Activated CD4-positive, alpha-beta T cell treated with anti-CD3 and anti-CD28 coated beads for 1 hour (primary cell): ENCODE data around the gene PLD1.
"Not testable (repeated sequence)": the region's sequence is repeated elsewhere in the genome, so short reads cannot be mapped to it uniquely, and the experiment has no call there.

ENCODE experiments used
- DNase-seq: peaks from one replicate; pipeline ENCODE4 v3.0.0-alpha.2; 2020

The PLD1 gene, protein sequence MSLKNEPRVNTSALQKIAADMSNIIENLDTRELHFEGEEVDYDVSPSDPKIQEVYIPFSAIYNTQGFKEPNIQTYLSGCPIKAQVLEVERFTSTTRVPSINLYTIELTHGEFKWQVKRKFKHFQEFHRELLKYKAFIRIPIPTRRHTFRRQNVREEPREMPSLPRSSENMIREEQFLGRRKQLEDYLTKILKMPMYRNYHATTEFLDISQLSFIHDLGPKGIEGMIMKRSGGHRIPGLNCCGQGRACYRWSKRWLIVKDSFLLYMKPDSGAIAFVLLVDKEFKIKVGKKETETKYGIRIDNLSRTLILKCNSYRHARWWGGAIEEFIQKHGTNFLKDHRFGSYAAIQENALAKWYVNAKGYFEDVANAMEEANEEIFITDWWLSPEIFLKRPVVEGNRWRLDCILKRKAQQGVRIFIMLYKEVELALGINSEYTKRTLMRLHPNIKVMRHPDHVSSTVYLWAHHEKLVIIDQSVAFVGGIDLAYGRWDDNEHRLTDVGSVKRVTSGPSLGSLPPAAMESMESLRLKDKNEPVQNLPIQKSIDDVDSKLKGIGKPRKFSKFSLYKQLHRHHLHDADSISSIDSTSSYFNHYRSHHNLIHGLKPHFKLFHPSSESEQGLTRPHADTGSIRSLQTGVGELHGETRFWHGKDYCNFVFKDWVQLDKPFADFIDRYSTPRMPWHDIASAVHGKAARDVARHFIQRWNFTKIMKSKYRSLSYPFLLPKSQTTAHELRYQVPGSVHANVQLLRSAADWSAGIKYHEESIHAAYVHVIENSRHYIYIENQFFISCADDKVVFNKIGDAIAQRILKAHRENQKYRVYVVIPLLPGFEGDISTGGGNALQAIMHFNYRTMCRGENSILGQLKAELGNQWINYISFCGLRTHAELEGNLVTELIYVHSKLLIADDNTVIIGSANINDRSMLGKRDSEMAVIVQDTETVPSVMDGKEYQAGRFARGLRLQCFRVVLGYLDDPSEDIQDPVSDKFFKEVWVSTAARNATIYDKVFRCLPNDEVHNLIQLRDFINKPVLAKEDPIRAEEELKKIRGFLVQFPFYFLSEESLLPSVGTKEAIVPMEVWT

DNA sequence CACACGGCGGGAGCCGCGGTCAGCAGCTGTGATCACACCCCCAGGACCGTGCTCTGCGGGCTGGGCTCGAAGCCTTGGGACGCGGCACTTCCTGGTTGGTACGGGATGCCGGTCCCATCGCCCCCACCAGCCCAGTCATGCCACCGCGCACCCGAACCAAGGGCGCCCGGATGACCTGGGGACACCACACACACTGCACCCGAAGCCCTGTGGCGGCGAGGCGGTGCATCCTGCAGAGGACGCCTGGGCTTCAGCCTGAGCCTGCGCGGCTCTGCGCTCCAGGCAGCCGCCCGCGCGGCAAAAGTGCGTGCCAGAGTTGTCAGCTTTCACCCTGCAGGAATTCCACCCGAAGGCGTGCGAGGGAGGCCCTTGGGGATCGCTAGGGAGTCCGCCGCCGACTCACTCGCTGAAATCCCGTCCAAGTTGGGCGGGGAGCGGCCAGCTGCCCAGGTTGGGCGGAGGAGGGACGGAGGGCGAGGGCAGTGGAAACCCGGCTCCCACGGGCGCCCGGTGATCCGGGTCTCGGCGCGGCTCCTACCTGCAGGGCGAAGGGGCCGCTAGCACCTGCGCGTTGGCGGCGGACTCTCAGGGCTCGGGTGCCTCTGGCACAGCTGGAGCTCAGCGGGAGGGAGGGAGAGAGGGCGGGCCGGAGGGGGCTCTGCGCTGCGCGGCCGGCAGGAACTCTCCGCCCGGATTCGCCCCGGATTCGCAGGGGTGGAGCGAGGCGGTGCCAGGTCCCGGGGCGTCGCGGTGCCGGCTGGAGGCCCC is at the start of gene PLD1:
Gene PLD1, minus strand, starts transcription at position 623 of the 768 bp plus-strand sequence. CDS start 72,432 bp downstream, outside the sequence.
- DNase-seq, result no peak

DNA sequence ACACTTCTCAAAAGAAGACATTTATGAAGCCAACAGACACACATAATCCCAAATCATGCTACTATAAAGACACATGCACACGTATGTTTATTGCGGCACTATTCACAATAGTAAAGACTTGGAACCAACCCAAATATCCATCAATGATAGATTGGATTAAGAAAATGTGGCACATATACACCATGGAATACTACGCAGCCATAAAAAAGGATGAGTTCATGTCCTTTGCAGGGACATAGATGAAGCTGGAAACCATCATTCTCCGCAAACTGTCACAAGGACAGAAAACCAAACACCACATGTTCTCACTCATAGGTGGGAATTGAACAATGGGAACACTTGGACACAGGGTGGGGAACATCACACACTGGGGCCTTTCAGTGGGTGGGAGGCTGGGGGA is 48.5 kb upstream of the PLD1 start:
- not testable (repeated sequence) for DNase-seq

DNA sequence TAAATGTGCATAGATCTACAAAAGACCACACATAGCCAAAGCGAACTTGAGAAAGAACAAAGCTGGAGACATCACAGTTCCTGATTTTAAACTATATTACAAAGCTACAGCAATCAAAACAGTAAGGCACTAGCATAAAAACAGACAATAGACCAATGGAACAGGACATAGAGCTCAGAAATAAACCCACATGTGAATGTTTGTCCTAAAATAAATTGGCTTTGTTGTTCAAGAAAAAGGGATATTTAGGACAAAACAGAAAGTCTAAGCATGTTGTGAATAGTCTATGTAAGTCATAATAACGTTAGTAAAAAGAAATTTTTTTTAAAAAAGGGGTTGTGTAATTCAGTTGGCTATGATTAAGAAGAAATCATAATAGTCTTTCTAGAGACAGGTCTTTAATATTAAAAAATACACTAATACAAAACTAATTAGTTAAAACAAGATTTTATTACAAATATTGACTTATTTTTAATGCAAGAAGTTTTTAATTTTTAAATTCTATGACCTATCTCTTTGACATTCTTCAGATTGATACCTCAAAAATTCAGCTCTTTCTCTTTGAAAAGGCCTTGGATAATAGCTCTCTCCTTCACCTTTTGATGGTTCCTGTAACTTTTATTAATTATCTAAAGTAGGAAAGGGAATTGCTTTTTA is 44.5 kb upstream of the PLD1 start:
- no peak for DNase-seq

DNA sequence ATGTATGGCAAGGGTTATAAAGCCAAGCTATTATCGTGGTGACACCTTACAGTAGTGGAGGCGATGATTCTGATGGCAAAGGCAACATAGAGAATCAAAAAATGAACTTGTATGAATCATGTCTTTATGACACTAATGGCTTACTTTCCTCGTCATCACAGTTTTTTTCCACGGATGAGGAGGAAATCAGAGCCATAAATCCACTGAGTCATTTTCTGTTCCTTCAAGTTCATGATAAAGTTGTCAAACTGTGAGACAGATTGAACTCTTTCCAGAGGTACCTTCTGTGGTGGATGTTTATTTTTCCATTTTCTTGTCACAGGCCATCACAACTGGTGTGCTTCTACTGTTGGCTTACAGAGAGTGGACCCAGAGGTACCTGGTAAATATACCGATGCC is 41.4 kb upstream of the PLD1 start:
- DNase-seq, result no peak

DNA sequence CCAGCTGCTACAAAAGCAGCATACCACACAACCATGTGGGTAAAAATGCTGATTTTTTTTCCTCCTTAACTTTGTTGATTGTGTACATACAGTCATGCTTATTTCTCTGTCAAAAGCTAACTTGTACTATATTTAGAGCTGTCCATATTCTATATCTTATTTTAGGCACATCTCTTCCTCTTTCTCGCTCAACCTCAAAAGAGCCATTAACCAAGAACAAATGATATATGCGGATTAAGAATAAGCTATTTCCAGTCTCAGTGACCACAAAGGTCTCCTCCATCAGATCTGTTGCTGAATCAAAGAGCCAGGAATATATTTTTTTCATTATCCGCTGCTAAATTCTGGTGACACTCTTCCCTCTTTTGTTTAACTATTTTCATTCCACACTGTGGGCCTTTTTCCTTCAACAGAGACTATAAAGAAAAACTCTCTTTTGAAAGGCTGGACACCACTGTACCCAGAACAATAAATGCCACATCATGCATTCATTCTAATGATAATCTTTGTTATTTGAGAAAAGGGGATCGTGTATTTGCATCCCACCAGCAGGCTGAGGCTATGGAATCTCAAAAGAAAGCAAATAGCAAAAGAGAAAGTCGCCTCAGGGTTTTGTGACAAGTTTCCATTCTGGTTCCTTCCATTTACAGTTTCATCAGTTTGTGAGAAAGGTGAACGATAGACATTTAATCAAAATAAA is 40.8 kb upstream of the PLD1 start:
- DNase-seq, result no peak

DNA sequence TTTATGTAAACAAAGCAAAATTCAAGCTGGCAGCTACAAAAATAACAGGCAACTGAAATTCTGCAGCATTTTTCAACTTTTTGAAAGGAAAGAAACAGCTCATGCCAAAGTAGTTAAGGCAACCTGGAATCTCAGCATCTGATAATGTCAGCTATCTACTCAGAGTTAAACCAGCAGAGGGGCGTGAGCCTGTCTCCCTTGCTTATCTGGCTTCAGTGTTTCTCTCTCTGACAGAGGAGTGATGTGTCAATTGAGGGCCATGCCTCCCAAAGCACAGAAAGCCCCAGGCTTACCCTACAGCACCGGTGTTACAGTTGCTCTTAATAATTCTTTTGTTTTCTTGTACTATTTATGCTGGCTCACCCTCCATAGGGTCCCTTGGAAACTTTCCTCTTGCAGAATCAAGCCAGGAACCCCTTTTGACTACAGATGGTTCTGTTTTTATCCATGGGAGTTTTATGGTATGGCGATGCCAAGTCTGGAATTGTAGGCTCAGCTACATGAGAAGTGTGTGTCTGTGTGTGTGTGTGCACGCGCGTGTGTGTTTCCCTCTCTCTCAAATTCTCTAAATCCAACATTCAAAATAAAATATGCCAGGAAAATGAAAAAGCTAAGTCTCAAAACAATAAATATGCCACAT is 40.2 kb upstream of the PLD1 start:
- no peak for DNase-seq

DNA sequence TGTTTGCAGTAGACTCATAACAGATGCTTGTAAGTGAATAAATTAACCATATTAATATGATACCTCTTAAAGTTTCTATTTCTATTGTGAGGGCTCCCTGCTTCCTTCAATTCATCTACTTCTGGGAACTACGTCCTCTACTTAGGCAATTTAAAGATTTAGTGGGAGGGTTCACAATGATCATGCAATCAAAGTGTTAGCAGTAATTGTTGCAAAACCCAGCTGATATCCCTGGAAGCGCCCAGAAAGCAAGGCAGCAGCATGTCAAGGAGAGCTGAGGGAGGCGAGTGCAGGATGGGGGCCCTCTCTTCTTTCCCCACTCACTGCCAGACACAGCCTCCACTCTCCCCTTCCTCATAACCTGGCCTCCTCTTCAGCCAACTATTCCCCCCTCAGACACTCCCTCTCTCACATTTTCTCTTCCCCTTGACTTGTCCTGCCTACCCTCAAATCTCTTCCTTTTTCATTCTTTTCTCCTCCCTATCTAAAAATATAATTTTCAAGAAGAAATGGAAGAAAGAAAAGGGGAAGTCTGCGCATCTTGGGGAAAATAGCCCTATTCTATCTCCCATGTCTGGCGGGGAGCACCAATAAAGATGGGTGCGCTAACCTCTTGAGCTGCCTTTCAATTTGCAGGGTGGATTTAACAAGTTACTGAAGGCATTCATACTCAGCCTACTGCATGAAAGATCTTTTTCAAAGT is 39.5 kb upstream of the PLD1 start:
- DNase-seq, result no peak

DNA sequence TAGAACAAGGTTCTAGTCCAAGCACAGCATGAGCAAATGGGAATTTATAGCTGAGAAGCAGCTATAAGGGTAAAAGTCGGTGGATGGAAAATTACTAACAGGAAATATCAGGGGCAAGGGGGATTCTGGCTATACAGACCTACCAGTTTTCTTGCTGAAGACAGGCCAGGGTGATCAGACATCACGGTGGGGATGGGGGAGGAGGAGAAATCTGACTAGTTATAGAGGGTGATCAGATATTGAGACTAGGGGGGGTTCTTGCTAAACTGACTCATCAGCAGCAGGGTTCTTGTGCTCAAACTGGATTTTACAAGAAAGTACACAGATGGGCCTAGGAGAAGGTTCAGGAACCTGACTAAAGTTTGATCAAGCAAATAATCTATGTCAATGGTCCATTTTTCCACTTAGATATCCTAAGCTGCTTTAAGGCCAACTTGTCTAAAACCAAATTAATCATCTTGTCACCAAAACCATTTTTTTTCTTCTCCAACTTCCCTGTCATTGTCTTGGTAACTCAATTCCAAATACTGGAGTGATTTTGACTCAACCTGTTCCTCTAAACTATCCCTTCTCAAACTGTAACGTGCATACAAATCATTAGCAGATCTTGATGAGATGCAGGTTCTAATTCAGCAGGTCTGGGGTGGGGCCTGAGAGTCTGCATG is 37.4 kb upstream of the PLD1 start:
- no peak for DNase-seq

DNA sequence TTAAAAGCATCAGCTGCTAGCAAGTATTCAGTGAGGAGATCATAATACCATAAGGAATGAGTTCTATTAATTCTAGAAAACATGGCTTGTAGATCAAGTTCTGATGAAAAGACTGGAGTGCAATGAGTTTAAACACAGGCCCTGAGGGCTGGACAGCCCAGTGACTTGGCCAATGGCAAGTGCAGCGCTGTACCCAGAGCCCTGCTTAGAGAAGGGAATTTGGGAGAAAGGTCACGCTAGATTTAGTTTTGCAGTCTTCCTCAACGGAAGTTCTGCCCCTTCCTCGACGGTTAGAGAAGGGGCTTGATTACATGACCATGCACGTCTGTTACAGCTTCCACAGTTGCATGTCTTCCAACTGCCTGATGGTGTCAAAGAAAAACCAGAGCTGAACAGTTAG is 36.9 kb upstream of the PLD1 start:
- no peak for DNase-seq

DNA sequence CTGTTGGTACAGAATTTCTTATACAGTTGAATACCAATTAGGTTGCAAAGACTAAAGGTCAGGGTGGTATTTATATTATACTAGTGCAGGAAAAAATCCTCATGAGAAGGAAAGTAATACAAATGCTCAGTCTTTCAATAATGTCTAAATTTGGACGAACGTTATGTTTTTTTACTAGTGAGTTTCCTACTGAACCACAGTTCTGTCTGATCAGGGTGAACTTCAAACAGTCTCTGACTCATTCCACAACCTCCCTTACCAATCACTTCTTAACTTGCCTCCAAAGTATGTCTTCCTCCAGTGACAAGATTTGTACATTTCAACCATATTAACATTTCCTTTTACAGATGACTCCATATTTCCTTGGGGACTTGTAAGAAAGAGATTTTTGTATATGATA is 36.3 kb upstream of the PLD1 start:
- no peak for DNase-seq

DNA sequence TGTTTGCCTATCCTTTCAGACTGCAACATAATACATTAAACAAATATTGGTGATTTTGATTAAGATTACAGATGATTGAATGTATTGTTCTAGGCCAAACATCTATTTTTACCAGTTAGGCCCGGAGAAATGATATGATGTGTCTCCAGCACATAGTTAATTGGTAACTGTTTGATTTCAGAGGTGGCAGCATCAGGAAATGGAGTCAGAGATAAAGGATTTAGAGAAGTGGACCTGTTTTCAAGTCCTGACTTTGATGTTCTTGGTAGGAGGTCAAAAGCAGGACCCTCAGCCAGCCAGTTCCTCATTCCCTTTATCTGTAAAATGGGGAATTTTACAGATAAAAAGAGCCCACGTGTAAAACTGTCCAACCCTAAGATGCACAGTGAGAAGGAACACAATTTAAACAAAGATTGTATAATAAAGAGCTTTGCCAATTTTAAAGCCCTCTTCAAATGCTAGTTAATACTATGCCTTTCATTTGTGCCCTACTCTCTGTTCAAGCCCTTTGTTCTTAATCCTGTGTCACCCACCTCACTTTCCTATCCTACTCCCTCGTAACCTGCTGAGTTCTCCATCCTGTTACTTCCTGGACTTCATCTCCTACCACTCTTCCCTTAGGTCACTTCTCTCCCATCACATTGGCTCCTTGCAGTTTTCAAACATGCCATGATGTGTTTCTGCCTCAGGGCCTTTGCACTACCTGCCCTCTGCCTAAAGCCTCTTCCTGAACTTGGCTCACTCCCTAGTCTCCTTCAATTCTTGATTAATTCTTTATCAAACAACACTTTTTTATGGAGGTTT is 35.4 kb upstream of the PLD1 start:
- DNase-seq, result no peak

DNA sequence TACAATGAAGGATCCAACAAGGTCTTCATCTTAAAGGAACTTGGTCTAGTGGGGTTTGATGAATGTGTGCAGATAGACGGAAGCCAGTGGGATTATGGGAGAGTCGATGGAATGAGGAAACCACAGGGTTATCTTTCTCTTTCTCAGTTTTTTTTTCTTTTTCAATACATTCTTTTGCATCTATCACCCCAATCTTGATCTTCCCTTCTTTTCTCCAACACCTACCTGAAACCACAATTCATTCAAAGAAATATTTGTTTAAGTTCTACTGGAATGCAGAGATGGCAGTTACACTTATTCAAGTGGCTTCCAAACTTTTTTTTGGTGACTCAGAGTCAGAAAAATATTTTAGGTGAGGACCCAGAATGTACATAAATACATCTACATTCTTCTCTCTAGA is 34.6 kb upstream of the PLD1 start:
- no peak for DNase-seq

DNA sequence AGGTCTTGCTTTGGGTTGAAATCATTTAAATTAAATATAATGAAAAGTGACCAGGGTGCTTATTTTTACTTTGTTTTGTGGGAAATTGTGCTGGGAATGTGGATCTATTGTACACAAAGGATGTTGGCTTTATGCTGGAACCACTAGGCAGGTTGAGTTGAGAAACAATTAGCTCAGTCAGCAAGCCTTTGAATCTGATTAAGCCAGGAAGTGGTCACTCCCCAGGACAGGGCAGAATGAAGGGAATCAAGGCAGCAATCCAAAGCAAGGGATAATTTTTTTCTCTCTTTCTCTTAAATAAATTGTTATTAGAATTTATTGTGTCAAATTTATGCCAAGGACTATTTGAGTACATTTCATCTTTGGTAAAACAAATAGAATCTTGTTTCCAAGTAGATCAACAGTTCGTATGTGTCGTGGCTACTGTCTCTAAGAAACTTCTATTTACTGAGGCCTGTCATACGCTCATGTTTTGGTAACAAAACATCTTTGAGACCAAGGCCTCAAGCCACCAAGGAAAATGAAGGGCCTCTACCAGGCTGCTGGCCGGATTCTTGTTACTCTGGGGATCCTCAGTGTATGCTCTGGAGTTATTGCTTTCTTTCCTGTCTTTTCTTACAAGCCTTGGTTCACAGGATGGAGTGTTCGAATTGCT is 32.7 kb upstream of the PLD1 start, which contains the start of gene TMEM212:
Gene TMEM212, plus strand, starts transcription at position 486 of the 655 bp plus-strand sequence. Its CDS starts 35 bp downstream, at position 521.
- DNase-seq, result no peak

DNA sequence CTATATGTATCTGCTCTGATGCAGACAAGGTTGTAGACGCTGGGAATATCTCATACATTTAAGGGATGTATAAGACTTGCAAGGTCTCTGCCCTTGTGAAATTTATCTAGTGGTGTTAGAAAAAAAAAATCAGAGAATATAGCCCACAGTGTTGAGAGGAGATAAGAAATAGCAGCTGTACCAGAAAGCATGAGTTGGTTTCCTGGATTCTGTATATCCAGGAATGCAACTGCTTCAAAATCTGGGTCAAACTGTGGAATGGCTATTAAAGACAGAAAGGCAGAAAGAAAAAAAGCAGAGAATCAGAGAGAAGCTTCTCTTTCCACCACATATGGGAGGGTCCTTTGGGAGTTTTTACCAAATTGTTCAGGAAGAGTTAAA is 31.3 kb upstream of the PLD1 start:
- DNase-seq, result no peak

DNA sequence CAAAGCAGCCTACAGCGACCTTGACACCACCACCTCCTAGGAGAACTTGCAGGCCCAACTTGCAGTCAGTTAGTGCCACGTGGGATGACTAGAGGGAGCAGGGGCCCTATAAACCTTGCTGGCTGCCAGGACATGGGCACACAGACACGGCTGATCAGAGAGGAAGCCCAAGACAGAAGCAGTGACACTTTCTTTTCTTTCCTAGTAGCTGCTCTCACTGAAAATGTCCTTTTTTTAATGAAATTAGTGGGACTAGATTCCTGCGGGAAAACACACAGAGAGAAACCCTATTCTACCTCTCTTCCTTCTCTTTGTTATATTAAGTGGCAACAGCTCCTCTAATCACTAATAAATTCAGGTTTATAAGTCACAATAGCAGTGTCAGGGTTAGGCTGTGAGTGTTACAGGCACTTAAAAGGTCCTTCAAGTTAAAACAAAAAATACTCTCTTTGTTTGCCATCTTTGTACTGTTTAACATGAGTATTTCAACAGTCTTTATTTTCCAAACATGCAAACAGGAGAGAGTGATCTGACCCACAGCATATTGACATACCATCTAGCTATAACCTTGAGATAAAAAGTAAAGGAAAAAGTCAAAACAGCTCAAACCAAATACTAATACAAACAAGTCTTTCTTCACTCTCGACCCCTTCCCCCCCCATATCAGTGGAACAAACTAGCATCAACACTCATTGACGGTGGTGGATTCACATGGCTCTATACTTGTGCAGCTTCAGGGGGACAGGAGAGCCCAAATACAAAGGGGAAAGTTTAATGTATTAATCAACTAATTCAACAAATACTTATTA is 30.7 kb upstream of the PLD1 start:
- no peak for DNase-seq

DNA sequence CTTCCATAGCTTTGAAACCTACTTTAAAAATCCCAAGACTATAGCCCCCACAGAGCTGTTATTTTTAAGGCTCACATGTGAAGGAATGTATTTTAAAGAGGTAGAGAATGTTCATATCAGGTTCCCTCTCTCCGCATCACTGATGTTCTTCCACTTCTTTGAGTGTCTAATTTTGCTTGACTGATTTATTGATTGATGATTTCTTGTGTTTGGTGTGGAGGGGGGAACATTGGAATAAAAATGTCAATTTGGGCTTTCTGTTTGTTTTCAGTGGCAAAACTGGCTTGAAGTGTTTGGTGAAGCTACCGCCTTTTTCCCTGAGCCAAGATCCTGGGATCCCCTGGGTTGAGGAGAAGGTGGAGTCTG is 30.1 kb upstream of the PLD1 start:
- no peak for DNase-seq

DNA sequence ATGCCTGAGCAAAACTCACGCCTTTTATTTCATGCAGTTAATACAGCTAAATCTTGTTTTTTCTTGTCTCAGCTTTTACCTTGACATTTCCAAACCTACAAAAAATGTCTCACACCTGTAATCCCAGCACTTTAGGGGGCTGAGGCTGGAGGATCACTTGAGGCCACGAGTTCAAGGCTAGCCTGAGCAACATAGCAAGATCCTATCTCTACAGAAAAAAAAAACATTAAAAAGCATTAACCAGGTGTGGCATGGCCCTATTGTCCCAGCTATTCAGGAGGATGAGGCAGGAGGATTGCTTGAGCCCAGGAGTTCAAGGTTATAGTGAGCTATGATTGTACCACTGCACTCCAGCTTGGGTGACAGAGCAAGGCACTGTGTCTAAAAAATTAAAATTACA is 29.0 kb upstream of the PLD1 start:
- no peak for DNase-seq
